H1 (cell line): ENCODE data around the gene SAT2. TPM values are rescaled to one million over a fixed set of nuclear protein-coding genes. Genes with fewer than 3 reads are reported as not detected.
A peak's percentile ranks its signal among the peaks of the same experiment; 100 is the strongest.

Source experiments
- CTCF ChIA-PET: fragments of 300-600 bp; sonication (Branson Sonifier 250); formaldehyde crosslinking; loops from one replicate; lab custom pipeline; 2021; ENCODE audit not compliant: partially characterized antibody; lab: Charles Lee
- POLR2A ChIA-PET: fragments of 300-600 bp; sonication (Branson Sonifier 250); formaldehyde crosslinking; loops from one replicate; lab custom pipeline; 2021; ENCODE audit warnings: inconsistent platforms; ENCODE audit not compliant: partially characterized antibody; lab: Charles Lee
- DNase-seq, 2 experiments: peaks; one replicate each; pipeline versions ENCODE4 v3.0.0 to v3.0.0-alpha.2; 2010 to 2022; ENCODE audit warnings: low spot score in 2 of 2, low read depth in 1 of 2, mixed read lengths in 1 of 2
- FAIRE-seq: peaks from 2 replicates; lab custom pipeline; 2011; peaks lifted over from hg19 to GRCh38; lab: Jason Lieb, UNC
- H2AFZ ChIP-seq: 2 replicates; pipeline ENCODE4 v1.8.1; 2012; ENCODE audit warnings: low read length, inconsistent platforms
- H2AK5ac ChIP-seq: 2 replicates; pipeline ENCODE4 v1.6.1; 2013; ENCODE audit warnings: low read depth, low read length
- H2BK120ac ChIP-seq: replicated peaks from 2 replicates; pipeline ENCODE3; 2013; ENCODE audit warnings: low read depth, low read length, inconsistent platforms
- H2BK12ac ChIP-seq: 2 replicates; pipeline ENCODE4 v1.6.1; 2013; ENCODE audit warnings: low read depth, low read length
- H2BK15ac ChIP-seq: 2 replicates; pipeline ENCODE4 v1.6.1; 2013; ENCODE audit warnings: low read length
- H2BK20ac ChIP-seq: 2 replicates; pipeline ENCODE4 v1.6.1; 2013; ENCODE audit warnings: low read length
- H2BK5ac ChIP-seq: 2 replicates; pipeline ENCODE4 v1.6.1; 2013; ENCODE audit warnings: low read depth, low read length
- H3K14ac ChIP-seq: 2 replicates; pipeline ENCODE4 v1.6.1; 2013; ENCODE audit warnings: inconsistent platforms; ENCODE audit not compliant: insufficient read length
- H3K18ac ChIP-seq: 2 replicates; pipeline ENCODE4 v1.6.1; 2013; ENCODE audit warnings: low read length; ENCODE audit errors: extremely low read depth
- H3K23ac ChIP-seq: 2 replicates; pipeline ENCODE4 v1.6.1; 2013; ENCODE audit warnings: inconsistent platforms; ENCODE audit not compliant: insufficient read length
- H3K23me2 ChIP-seq: 2 replicates; pipeline ENCODE4 v1.6.1; 2013; ENCODE audit warnings: low read depth, low read length
- H3K27ac ChIP-seq: 2 replicates; pipeline ENCODE4 v1.6.1; 2011; ENCODE audit warnings: low read depth, low read length, inconsistent platforms
- H3K27me3 ChIP-seq, 4 experiments: replicated peaks in 1 of 4; 1 replicate in 1 of 4; 2 replicates in 3 of 4; pipeline versions ENCODE4 v1.6.1 to v1.8.1; 2011 to 2013; ENCODE audit warnings: low read length in 3 of 4, mild to moderate bottlenecking in 3 of 4, inconsistent platforms in 2 of 4, mixed read lengths in 2 of 4, moderate library complexity in 1 of 4; ENCODE audit not compliant: control insufficient read depth in 3 of 4, insufficient read depth in 3 of 4; ENCODE audit errors: extremely low read depth in 1 of 4
- H3K36me3 ChIP-seq, 4 experiments: 2 replicates each; pipeline versions ENCODE4 v1.6.1 to v1.8.1; 2011 to 2013; ENCODE audit warnings: mild to moderate bottlenecking in 4 of 4, low read length in 3 of 4, moderate library complexity in 2 of 4, control low read depth in 1 of 4, inconsistent platforms in 1 of 4; ENCODE audit not compliant: insufficient read depth in 4 of 4, control insufficient read depth in 2 of 4
- H3K4ac ChIP-seq: replicated peaks from 2 replicates; pipeline ENCODE3; 2013; ENCODE audit warnings: low read length, low read depth, mixed read lengths, inconsistent platforms; ENCODE audit not compliant: insufficient read length
- H3K4me1 ChIP-seq, 4 experiments: replicated peaks in 1 of 4; 1 replicate in 1 of 4; 2 replicates in 3 of 4; pipeline versions ENCODE4 v1.6.1 to v1.8.1; 2011 to 2013; ENCODE audit warnings: low read length in 3 of 4, inconsistent platforms in 2 of 4, mixed read lengths in 1 of 4; ENCODE audit not compliant: insufficient read depth in 4 of 4, control insufficient read depth in 3 of 4
- H3K4me2 ChIP-seq, 2 experiments: 2 replicates each; pipeline versions ENCODE4 v1.6.1 to v1.8.1; 2011 to 2013; ENCODE audit warnings: low read depth in 2 of 2, low read length in 2 of 2, control low read depth in 1 of 2, inconsistent platforms in 1 of 2, mild to moderate bottlenecking in 1 of 2; ENCODE audit not compliant: insufficient read depth in 1 of 2
- H3K4me3 ChIP-seq, 4 experiments: fragments of 200-600, 300-600 bp in 1 of 4; sonication (generic), shearing (Covaris generic), sonication (Bioruptor Twin) in 1 of 4; 2 replicates each; pipeline versions ENCODE4 v1.5.1 to v1.8.1; 2011 to 2016; ENCODE audit warnings: low read length in 4 of 4, low read depth in 3 of 4, control low read depth in 2 of 4, inconsistent platforms in 2 of 4, mild to moderate bottlenecking in 2 of 4, mixed read lengths in 1 of 4, moderate library complexity in 1 of 4; ENCODE audit not compliant: insufficient read depth in 2 of 4; ENCODE audit errors: extremely low read depth in 1 of 4
- H3K56ac ChIP-seq: replicated peaks from 2 replicates; pipeline ENCODE3; 2013; ENCODE audit warnings: low read depth, mild to moderate bottlenecking, mixed read lengths, low read length, inconsistent platforms; ENCODE audit not compliant: insufficient read length
- H3K79me1 ChIP-seq: 2 replicates; pipeline ENCODE4 v1.6.1; 2013; ENCODE audit warnings: low read depth, low read length, control low read depth
- H3K79me2 ChIP-seq, 2 experiments: 2 replicates each; pipeline versions ENCODE4 v1.6.1 to v1.8.1; 2012 to 2013; ENCODE audit warnings: low read length in 2 of 2, mild to moderate bottlenecking in 2 of 2, inconsistent platforms in 1 of 2; ENCODE audit not compliant: insufficient read depth in 2 of 2, control insufficient read depth in 1 of 2
- H3K9ac ChIP-seq, 4 experiments: replicated peaks in 1 of 4; 1 replicate in 1 of 4; 2 replicates in 3 of 4; pipeline versions ENCODE4 v1.6.1 to v1.8.1; 2011 to 2013; ENCODE audit warnings: low read depth in 3 of 4, low read length in 3 of 4, control low read depth in 2 of 4, mild to moderate bottlenecking in 2 of 4, moderate library complexity in 2 of 4, inconsistent platforms in 1 of 4; ENCODE audit errors: extremely low read depth in 1 of 4
- H3K9me3 ChIP-seq, 2 experiments: 2 replicates each; pipeline versions ENCODE4 v1.6.1 to v1.8.1; 2012 to 2013; ENCODE audit warnings: mild to moderate bottlenecking in 2 of 2, moderate library complexity in 2 of 2, control low read depth in 1 of 2, inconsistent platforms in 1 of 2, low read depth in 1 of 2, low read length in 1 of 2, mixed read lengths in 1 of 2; ENCODE audit not compliant: insufficient read depth in 2 of 2
- H4K20me1 ChIP-seq, 2 experiments: replicated peaks in 1 of 2; 2 replicates each; pipeline versions ENCODE3 to v1.8.1; 2011 to 2013; ENCODE audit warnings: inconsistent platforms in 2 of 2, low read length in 2 of 2, mild to moderate bottlenecking in 1 of 2; ENCODE audit not compliant: insufficient read depth in 2 of 2, control insufficient read depth in 1 of 2
- H4K5ac ChIP-seq: 2 replicates; pipeline ENCODE4 v1.6.1; 2013; ENCODE audit warnings: low read length, low read depth, mixed read lengths, inconsistent platforms; ENCODE audit not compliant: insufficient read length
- H4K8ac ChIP-seq: 2 replicates; pipeline ENCODE4 v1.8.0; 2013; ENCODE audit warnings: mild to moderate bottlenecking, moderate library complexity, low read length, inconsistent platforms; ENCODE audit not compliant: insufficient read depth; ENCODE audit errors: extremely low read depth
- H4K91ac ChIP-seq: replicated peaks from 2 replicates; pipeline ENCODE3; 2013; ENCODE audit warnings: low read length, mixed read lengths, inconsistent platforms; ENCODE audit not compliant: insufficient read length
- EGR1 ChIP-seq: IDR thresholded peaks from 2 replicates; pipeline ENCODE4 v1.6.1; 2011; ENCODE audit warnings: low read depth, low read length, borderline replicate concordance
- GTF2F1 ChIP-seq: IDR thresholded peaks from 2 replicates; pipeline ENCODE4 v1.6.1; 2012; ENCODE audit warnings: low read depth, low read length, improper control_type of control experiment, borderline replicate concordance
- HDAC2 ChIP-seq, 2 experiments: fragments of 300-600 bp in 1 of 2; sonication (generic) in 1 of 2; IDR thresholded peaks; 2 replicates each; pipeline ENCODE4 v1.6.1; 2011 to 2012; ENCODE audit warnings: low read depth in 2 of 2, low read length in 2 of 2, mild to moderate bottlenecking in 2 of 2, moderate library complexity in 2 of 2, borderline replicate concordance in 1 of 2, inconsistent platforms in 1 of 2
- POLR2A ChIP-seq, 2 experiments: IDR thresholded peaks; 1 replicate in 1 of 2; 2 replicates in 1 of 2; pipeline ENCODE4 v1.6.1; 2011; ENCODE audit warnings: low read depth in 2 of 2, low read length in 2 of 2, mild to moderate bottlenecking in 2 of 2; ENCODE audit errors: control extremely low read depth in 1 of 2
- TCF12 ChIP-seq: IDR thresholded peaks from 2 replicates; pipeline ENCODE4 v1.6.1; 2011; ENCODE audit warnings: low read depth, mild to moderate bottlenecking, low read length
- WGBS, 2 experiments: shearing (Covaris generic) in 1 of 2; methylation state at CpG; one replicate each; pipeline versions ENCODE4 v1.1.6 to v1.1.7; 2013 to 2015; ENCODE audit warnings: low lambda C conversion rate in 2 of 2, mixed read lengths in 2 of 2, inconsistent platforms in 1 of 2, low coverage in 1 of 2, missing lambda C conversion rate in 1 of 2; ENCODE audit not compliant: insufficient replicate concordance in 2 of 2, insufficient coverage in 1 of 2, insufficient read length in 1 of 2; ENCODE audit errors: extremely low coverage in 1 of 2, missing lambda C conversion rate in 1 of 2; 5-methylcytosine and 5-hydroxymethylcytosine counted together
- polyA plus RNA-seq, 7 experiments: library from polyadenylated mRNA; depleted of rRNA in 3 of 7; stranded (reverse) in 5 of 7; unstranded in 2 of 7; fragments of >200 nt in 5 of 7; fragments of 200-250 nt in 2 of 7; gene quantifications; 1 replicate in 5 of 7; 2 replicates in 1 of 7; 4 replicates in 1 of 7; pipeline versions ENCODE4 v1.2.1 to v1.2.3, GENCODE V29; 2011 to 2013; ENCODE audit warnings: missing spikeins in 2 of 7, mixed read lengths in 2 of 7
- total RNA-seq: library from RNA; stranded (reverse); fragmentation: NEBNext Ultra II Directional; extraction: Animal tissue kit (Norgen Biotek cat#: 25700); gene quantifications from 2 replicates; pipeline ENCODE4 v1.2.1, GENCODE V29; 2021
- TF ChIP-seq, protein P1 (sequence below), 3 experiments: IDR thresholded peaks; 1 replicate in 2 of 3; 2 replicates in 1 of 3; pipeline versions ENCODE4 v1.5.1 to v1.6.1; 2011; ENCODE audit warnings: low read length in 3 of 3, mild to moderate bottlenecking in 3 of 3, inconsistent platforms in 2 of 3, low read depth in 1 of 3, moderate library complexity in 1 of 3; ENCODE audit not compliant: insufficient read depth in 1 of 3; ENCODE audit errors: control extremely low read depth in 1 of 3

SAT2 gene
- total and polyA plus RNA-seq, 2 of the 8 experiments (the other 6 are each of a cell fraction or from before 2014, with no cell fraction given) = 36.4 to 72.3 TPM

DNA sequence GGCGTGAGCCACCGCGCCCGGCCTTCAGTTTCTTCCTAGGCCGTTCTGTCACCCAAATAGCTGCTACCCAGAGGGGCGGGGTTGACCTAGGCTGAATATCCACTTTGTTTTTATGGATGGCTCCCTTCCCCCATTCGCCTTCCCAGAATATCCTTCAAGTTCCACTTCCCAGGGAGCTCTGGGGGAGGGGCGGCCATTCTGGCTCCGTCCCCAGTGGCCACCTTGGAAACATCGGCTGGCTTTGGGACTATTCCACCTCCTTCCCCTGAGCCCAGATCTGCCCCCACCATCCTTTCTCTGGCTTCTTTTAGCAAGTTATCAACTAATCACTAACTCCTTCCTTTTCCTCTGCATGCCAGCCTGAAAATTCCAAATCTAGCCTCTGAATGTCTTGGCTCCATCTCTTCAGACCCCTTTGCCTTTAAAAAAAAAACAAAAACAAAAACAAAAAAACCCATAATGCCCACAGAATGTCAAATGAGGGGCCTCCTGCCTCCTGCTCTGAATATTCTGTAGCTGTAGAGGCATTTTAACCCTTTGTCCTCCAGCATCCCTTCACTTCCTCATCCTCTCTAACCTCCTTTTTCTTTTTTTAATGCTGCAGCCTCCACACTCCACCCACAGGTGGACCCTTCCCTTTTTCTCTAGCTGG is 29.5 kb upstream of the SAT2 start:
- H2BK20ac ChIP-seq = peak overlapping the region; percentile 72; the same call in 1 of the 2 replicates
- POLR2A ChIA-PET = interaction anchor here (0.9 to 79.4 kb wide), 7 partner anchors 10 to 197 kb away, joined by 3 to 2272 read pairs (median 8); partner anchors contain the start of genes ATP1B2, CD68, EFNB3 and FXR2
- H4K91ac ChIP-seq = peak overlapping the region; percentile 79
- peak overlapping the region in 1 of 4 experiments; percentile 28; a peak in 1 of 7 replicates for H3K9ac ChIP-seq
- no peak overlapping the region for H2BK15ac ChIP-seq
- no peaks in the 10 kb centered on the region for H3K79me1 ChIP-seq
- peak overlapping the region; percentile 52 for H3K56ac ChIP-seq
- DNase-seq (peak; percentile 88 to 90), FAIRE-seq (peak; percentile 91)
- H3K18ac ChIP-seq = peak overlapping the region; percentile 88
- H3K9me3 ChIP-seq = no peaks in the 10 kb centered on the region
- H4K5ac ChIP-seq = peak overlapping the region; percentile 68
- no peak overlapping the region for H3K4ac ChIP-seq
- peaks cover 0 to 9% (median 2%) of the 10 kb centered on the region in 4 experiments; a peak in 3 of 7 replicates for H3K27me3 ChIP-seq
- peak overlapping the region; percentile 38; the same call in 1 of the 2 replicates for H3K27ac ChIP-seq
- CTCF ChIA-PET = interaction anchor here (0.9 to 18.2 kb wide), 14 partner anchors 9 to 213 kb away, joined by 3 to 211 read pairs (median 4); partner anchors contain the start of genes EFNB3, SHBG, TP53 and WRAP53
- H4K20me1 ChIP-seq = peaks cover 0 to 2% of the 10 kb centered on the region in 2 experiments
- no peak overlapping the region for H2AFZ ChIP-seq
- H3K14ac ChIP-seq = no peak overlapping the region
- H2BK12ac ChIP-seq = 0 out of 2 replicates have a peak overlapping the region, but pooled peaks have one; percentile 60
- peaks cover 5% of the 10 kb centered on the region; the same call in 1 of the 2 replicates for H3K23me2 ChIP-seq
- no peaks in the 10 kb centered on the region for H3K79me2 ChIP-seq
- no peak overlapping the region for H4K8ac ChIP-seq
- peak overlapping the region in 2 of 4 experiments; percentile 3 to 47; a peak in 3 of 8 replicates for H3K4me3 ChIP-seq
- H2BK5ac ChIP-seq = peak overlapping the region; percentile 93; the same call in 1 of the 2 replicates
- peak overlapping the region; percentile 73 for H2BK120ac ChIP-seq
- H3K23ac ChIP-seq = no peak overlapping the region
- no peaks in the 10 kb centered on the region; a peak in 2 of 8 replicates for H3K36me3 ChIP-seq
- 3% methylated on average over 10 of the region's 10 CpGs; no CpG with 5 or more reads in 1 of the 2 experiments for WGBS, 2 experiments
- H3K4me2 ChIP-seq = peak overlapping the region; percentile 65 to 68
- 0 out of 2 replicates have a peak overlapping the region, but pooled peaks have one; percentile 44 for H2AK5ac ChIP-seq
- H3K4me1 ChIP-seq = peaks cover 7 to 16% (median 12%) of the 10 kb centered on the region in 4 experiments
- TF ChIP-seq POLR2A (IDR thresholded peaks at IDR 0.05; ENCODE audit: control extremely low read depth in 1 of 2, low read depth in 2 of 2, low read length in 2 of 2) = peak in 1 of 2 experiments; percentile 60; a peak in 2 of 3 replicates
- TF ChIP-seq GTF2F1 = peak; percentile 57; the same call in 1 of the 2 replicates
- peak in 1 of 2 experiments; percentile 67; a peak in 1 of 4 replicates for TF ChIP-seq HDAC2 (IDR thresholded peaks at IDR 0.05; ENCODE audit: borderline replicate concordance in 1 of 2, low read depth in 2 of 2, low read length in 2 of 2)
- 0 out of 2 replicates have a peak, but pooled peaks have one; percentile 50 for TF ChIP-seq TCF12
- TF ChIP-seq, protein P1, sequence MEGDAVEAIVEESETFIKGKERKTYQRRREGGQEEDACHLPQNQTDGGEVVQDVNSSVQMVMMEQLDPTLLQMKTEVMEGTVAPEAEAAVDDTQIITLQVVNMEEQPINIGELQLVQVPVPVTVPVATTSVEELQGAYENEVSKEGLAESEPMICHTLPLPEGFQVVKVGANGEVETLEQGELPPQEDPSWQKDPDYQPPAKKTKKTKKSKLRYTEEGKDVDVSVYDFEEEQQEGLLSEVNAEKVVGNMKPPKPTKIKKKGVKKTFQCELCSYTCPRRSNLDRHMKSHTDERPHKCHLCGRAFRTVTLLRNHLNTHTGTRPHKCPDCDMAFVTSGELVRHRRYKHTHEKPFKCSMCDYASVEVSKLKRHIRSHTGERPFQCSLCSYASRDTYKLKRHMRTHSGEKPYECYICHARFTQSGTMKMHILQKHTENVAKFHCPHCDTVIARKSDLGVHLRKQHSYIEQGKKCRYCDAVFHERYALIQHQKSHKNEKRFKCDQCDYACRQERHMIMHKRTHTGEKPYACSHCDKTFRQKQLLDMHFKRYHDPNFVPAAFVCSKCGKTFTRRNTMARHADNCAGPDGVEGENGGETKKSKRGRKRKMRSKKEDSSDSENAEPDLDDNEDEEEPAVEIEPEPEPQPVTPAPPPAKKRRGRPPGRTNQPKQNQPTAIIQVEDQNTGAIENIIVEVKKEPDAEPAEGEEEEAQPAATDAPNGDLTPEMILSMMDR (IDR thresholded peaks at IDR 0.05; ENCODE audit: control extremely low read depth in 1 of 3, insufficient read depth in 1 of 3, low read depth in 1 of 3, low read length in 3 of 3) = peak in 2 of 3 experiments; percentile 9 to 29; a peak in 2 of 4 replicates
- TF ChIP-seq EGR1 = peak; percentile 29; the same call in 1 of the 2 replicates
